HG02571 (cell line): ENCODE results near the gene IFNA6.
"Not testable (repeated sequence)": the region's sequence is repeated elsewhere in the genome, so short reads cannot be mapped to it uniquely, and the experiment has no call there.

Experiments used
- ATAC-seq: cut with Tn5 transposase; IDR thresholded peaks from one replicate; pipeline ENCODE4 v1.9.1; 2021; ENCODE audit warnings: mild to moderate bottlenecking, moderate library complexity; ENCODE audit not compliant: unreplicated experiment

The IFNA6 gene

GRCh38 chr9:21350787-21351186, at the start of gene IFNA6:
TSS of gene IFNA6 (minus strand) at chr9:21350887. CDS start at chr9:21350887, 0 bp downstream.
- no peak for ATAC-seq

GRCh38 chr9:21399956-21400355, 49.3 kb upstream of the IFNA6 start:
- ATAC-seq, result no peak

GRCh38 chr9:21398955-21399489, 48.3 kb upstream of the IFNA6 start:
- no peak for ATAC-seq

- ATAC-seq, result no peak
Observed at GRCh38 chr9:21395778-21396717, 45.4 kb upstream of the IFNA6 start.

- ATAC-seq, result peak; percentile 65
Observed at GRCh38 chr9:21392270-21392669, 41.6 kb upstream of the IFNA6 start.

GRCh38 chr9:21385131-21385670, 34.5 kb upstream of the IFNA6 start, which contains the start of gene IFNA2:
TSS of gene IFNA2 (minus strand) at chr9:21385398. CDS start at chr9:21385329, 69 bp downstream.
- ATAC-seq, result no peak

GRCh38 chr9:21383627-21384026, 32.9 kb upstream of the IFNA6 start:
- ATAC-seq, result no peak

GRCh38 chr9:21381448-21382339, 31.0 kb upstream of the IFNA6 start:
- ATAC-seq, result peak; percentile 99

GRCh38 chr9:21371467-21371866, 20.8 kb upstream of the IFNA6 start:
- not testable (repeated sequence) for ATAC-seq

GRCh38 chr9:21367957-21368356, 17.3 kb upstream of the IFNA6 start, which contains the start of gene IFNA13:
TSS of gene IFNA13 (minus strand) at chr9:21368057. CDS start at chr9:21368010, 47 bp downstream.
- ATAC-seq, result no peak

GRCh38 chr9:21367169-21367568, 16.5 kb upstream of the IFNA6 start:
- ATAC-seq, result not testable (repeated sequence)

- no peak for ATAC-seq
Observed at GRCh38 chr9:21362287-21362686, 11.6 kb upstream of the IFNA6 start.

GRCh38 chr9:21357479-21358460, 7.1 kb upstream of the IFNA6 start:
- ATAC-seq, result peak; percentile 91

GRCh38 chr9:21348430-21348970, 2.2 kb downstream of the IFNA6 start:
- no peak for ATAC-seq

GRCh38 chr9:21340735-21341134, 10.0 kb downstream of the IFNA6 start:
- no peak for ATAC-seq

GRCh38 chr9:21336457-21336856, 14.2 kb downstream of the IFNA6 start:
- ATAC-seq, result no peak

GRCh38 chr9:21334701-21335632, 15.7 kb downstream of the IFNA6 start, which contains the start of gene KLHL9:
TSS of gene KLHL9 (minus strand) at chr9:21335404. CDS start at chr9:21334859, 545 bp downstream.
- peak; percentile 88 for ATAC-seq

- ATAC-seq, result no peak
Observed at GRCh38 chr9:21333226-21333625, 17.5 kb downstream of the IFNA6 start.
